OCI-LY3 (cell line): ENCODE measurements around the gene TEDC2.
"Not testable (repeated sequence)": the region's sequence is repeated elsewhere in the genome, so short reads cannot be mapped to it uniquely, and the experiment has no call there.

Experiments used
- H2AFZ ChIP-seq: fragments of 200-600, 300-600 bp; shearing (Covaris generic); 2 replicates; pipeline ENCODE4 v1.6.0; 2014; ENCODE audit warnings: antibody characterized with exemption, low read depth, low read length
- H3K27ac ChIP-seq: fragments of 200-600, 300-600 bp; sonication (generic); 2 replicates; pipeline ENCODE4 v1.5.1; 2014; ENCODE audit warnings: mild to moderate bottlenecking, low read length, moderate library complexity, mixed read lengths
- H3K27me3 ChIP-seq: fragments of 200-600, 300-600 bp; sonication (generic); 2 replicates; pipeline ENCODE4 v1.6.1; 2014; ENCODE audit warnings: low read depth, low read length, mixed read lengths
- H3K36me3 ChIP-seq: fragments of 200-600, 300-600 bp; sonication (generic); replicated peaks from 2 replicates; pipeline ENCODE3; 2014; ENCODE audit warnings: low read depth, low read length, mixed read lengths
- H3K4me1 ChIP-seq: fragments of 300-600, 200-600 bp; sonication (generic); 2 replicates; pipeline ENCODE4 v1.6.1; 2014; ENCODE audit warnings: low read length, mixed read lengths
- H3K4me2 ChIP-seq: fragments of 200-600, 300-600 bp; sonication (generic); 2 replicates; pipeline ENCODE4 v1.6.1; 2014; ENCODE audit warnings: low read length, mixed read lengths
- H3K4me3 ChIP-seq: fragments of 300-600, 200-600 bp; sonication (generic); 2 replicates; pipeline ENCODE4 v1.5.1; 2014; ENCODE audit warnings: antibody characterized with exemption, mild to moderate bottlenecking, low read length, moderate library complexity
- H3K79me2 ChIP-seq: fragments of 300-600, 200-600 bp; shearing (Covaris generic); 2 replicates; pipeline ENCODE4 v1.6.1; 2014; ENCODE audit warnings: mild to moderate bottlenecking, low read length, mixed read lengths
- H3K9ac ChIP-seq: fragments of 300-600, 200-600 bp; shearing (Covaris generic); 2 replicates; pipeline ENCODE4 v1.6.0; 2014; ENCODE audit warnings: mild to moderate bottlenecking, low read length, moderate library complexity
- H3K9me3 ChIP-seq: fragments of 200-600, 300-600 bp; shearing (Covaris generic); 2 replicates; pipeline ENCODE4 v1.6.1; 2014; ENCODE audit warnings: low read length, mixed read lengths; ENCODE audit not compliant: insufficient read depth
- H4K20me1 ChIP-seq: fragments of 200-600, 300-600 bp; sonication (generic); 2 replicates; pipeline ENCODE4 v1.6.1; 2016; ENCODE audit warnings: low read length, mixed read lengths; ENCODE audit not compliant: insufficient read depth
- CTCF ChIP-seq: fragments of 200-600, 300-600 bp; sonication (generic); IDR thresholded peaks from 2 replicates; pipeline ENCODE4 v1.5.1; 2014; ENCODE audit warnings: antibody characterized with exemption, low read length, low read depth
- EZH2phosphoT487 ChIP-seq: fragments of 200-600 bp; shearing (Covaris generic); IDR thresholded peaks from 2 replicates; pipeline ENCODE4 v1.6.1; 2018; ENCODE audit warnings: antibody characterized with exemption, mixed run types, low read depth

The TEDC2 gene

GRCh38 chr16:2478279-2478678, 18.4 kb downstream of the TEDC2 start:
- Histone ChIP-seq H3K4me3 (no peak overlapping the region), H3K36me3 (no peaks in the 10 kb centered on the region), H3K4me2 (no peak overlapping the region), H3K9me3 (no peaks in the 10 kb centered on the region), H3K27me3 (no peaks in the 10 kb centered on the region), H3K9ac (no peak overlapping the region), H3K79me2 (peaks cover 11% of the 10 kb centered on the region; the same call in 1 of the 2 replicates), H3K4me1 (peaks cover 6% of the 10 kb centered on the region), H2AFZ (no peak overlapping the region), H4K20me1 (peaks cover 7% of the 10 kb centered on the region; the same call in 1 of the 2 replicates), H3K27ac (no peak overlapping the region)
- TF ChIP-seq EZH2phosphoT487 (no peak), CTCF (no peak)

- not testable (repeated sequence) for H3K36me3 ChIP-seq, H3K27me3 ChIP-seq, H3K4me2 ChIP-seq, H3K4me1 ChIP-seq, H3K9ac ChIP-seq, H3K4me3 ChIP-seq, H3K27ac ChIP-seq, H3K79me2 ChIP-seq, H4K20me1 ChIP-seq, H2AFZ ChIP-seq, H3K9me3 ChIP-seq
Observed at GRCh38 chr16:2479996-2480395, 20.1 kb downstream of the TEDC2 start.

GRCh38 chr16:2480948-2481347, 21.0 kb downstream of the TEDC2 start:
- no peaks in the 10 kb centered on the region for H3K27me3 ChIP-seq
- peaks cover 2% of the 10 kb centered on the region for H3K4me1 ChIP-seq
- no peak overlapping the region for H2AFZ ChIP-seq
- no peak overlapping the region for H3K4me3 ChIP-seq
- no peak overlapping the region for H3K27ac ChIP-seq
- no peak for TF ChIP-seq CTCF
- no peak for TF ChIP-seq EZH2phosphoT487
- H4K20me1 ChIP-seq: peaks cover 4% of the 10 kb centered on the region; the same call in 1 of the 2 replicates
- no peaks in the 10 kb centered on the region for H3K9me3 ChIP-seq
- no peaks in the 10 kb centered on the region for H3K36me3 ChIP-seq
- H3K4me2 ChIP-seq: no peak overlapping the region
- peaks cover 3% of the 10 kb centered on the region; the same call in 1 of the 2 replicates for H3K79me2 ChIP-seq
- no peak overlapping the region for H3K9ac ChIP-seq

GRCh38 chr16:2481676-2482075, 21.8 kb downstream of the TEDC2 start:
- Histone ChIP-seq H2AFZ (no peak overlapping the region), H3K4me2 (no peak overlapping the region), H3K9me3 (no peaks in the 10 kb centered on the region), H3K79me2 (no peaks in the 10 kb centered on the region), H3K4me3 (no peak overlapping the region), H3K27ac (no peak overlapping the region), H4K20me1 (no peaks in the 10 kb centered on the region), H3K4me1 (peaks cover 3% of the 10 kb centered on the region), H3K9ac (no peak overlapping the region), H3K27me3 (no peaks in the 10 kb centered on the region), H3K36me3 (no peaks in the 10 kb centered on the region)
- TF ChIP-seq CTCF: no peak
- TF ChIP-seq EZH2phosphoT487: no peak

GRCh38 chr16:2482249-2482648, 22.3 kb downstream of the TEDC2 start:
- Histone ChIP-seq H3K9ac (no peak overlapping the region), H3K27ac (no peak overlapping the region), H3K9me3 (no peaks in the 10 kb centered on the region), H3K4me2 (no peak overlapping the region), H3K36me3 (no peaks in the 10 kb centered on the region), H3K4me3 (no peak overlapping the region), H4K20me1 (no peaks in the 10 kb centered on the region), H2AFZ (no peak overlapping the region), H3K4me1 (peaks cover 8% of the 10 kb centered on the region), H3K79me2 (no peaks in the 10 kb centered on the region), H3K27me3 (no peaks in the 10 kb centered on the region)
- TF ChIP-seq CTCF (no peak), EZH2phosphoT487 (no peak)
